Measurements from ENCODE around the gene GREB1.

GREB1 gene

GRCh38 chr2:11617984-11618707 lies 84.3 kb downstream of the GREB1 start (continued):
- TF ChIP-seq, protein P1, sequence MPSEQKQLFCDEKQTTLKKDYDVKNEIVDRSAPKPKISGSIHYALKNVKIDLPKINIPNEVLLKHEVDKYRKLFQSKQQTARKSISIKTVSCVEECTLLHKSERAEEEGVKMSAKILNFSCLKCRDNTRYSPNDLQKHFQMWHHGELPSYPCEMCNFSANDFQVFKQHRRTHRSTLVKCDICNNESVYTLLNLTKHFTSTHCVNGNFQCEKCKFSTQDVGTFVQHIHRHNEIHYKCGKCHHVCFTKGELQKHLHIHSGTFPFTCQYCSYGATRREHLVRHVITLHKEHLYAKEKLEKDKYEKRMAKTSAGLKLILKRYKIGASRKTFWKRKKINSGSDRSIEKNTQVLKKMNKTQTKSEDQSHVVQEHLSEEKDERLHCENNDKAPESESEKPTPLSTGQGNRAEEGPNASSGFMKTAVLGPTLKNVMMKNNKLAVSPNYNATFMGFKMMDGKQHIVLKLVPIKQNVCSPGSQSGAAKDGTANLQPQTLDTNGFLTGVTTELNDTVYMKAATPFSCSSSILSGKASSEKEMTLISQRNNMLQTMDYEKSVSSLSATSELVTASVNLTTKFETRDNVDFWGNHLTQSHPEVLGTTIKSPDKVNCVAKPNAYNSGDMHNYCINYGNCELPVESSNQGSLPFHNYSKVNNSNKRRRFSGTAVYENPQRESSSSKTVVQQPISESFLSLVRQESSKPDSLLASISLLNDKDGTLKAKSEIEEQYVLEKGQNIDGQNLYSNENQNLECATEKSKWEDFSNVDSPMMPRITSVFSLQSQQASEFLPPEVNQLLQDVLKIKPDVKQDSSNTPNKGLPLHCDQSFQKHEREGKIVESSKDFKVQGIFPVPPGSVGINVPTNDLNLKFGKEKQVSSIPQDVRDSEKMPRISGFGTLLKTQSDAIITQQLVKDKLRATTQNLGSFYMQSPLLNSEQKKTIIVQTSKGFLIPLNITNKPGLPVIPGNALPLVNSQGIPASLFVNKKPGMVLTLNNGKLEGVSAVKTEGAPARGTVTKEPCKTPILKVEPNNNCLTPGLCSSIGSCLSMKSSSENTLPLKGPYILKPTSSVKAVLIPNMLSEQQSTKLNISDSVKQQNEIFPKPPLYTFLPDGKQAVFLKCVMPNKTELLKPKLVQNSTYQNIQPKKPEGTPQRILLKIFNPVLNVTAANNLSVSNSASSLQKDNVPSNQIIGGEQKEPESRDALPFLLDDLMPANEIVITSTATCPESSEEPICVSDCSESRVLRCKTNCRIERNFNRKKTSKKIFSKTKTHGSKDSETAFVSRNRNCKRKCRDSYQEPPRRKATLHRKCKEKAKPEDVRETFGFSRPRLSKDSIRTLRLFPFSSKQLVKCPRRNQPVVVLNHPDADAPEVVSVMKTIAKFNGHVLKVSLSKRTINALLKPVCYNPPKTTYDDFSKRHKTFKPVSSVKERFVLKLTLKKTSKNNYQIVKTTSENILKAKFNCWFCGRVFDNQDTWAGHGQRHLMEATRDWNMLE (tag by site-specific recombination; conservative IDR thresholded peaks at IDR 0.05; ENCODE audit: low read depth) = no peak
- TF ChIP-seq HOXC10 (CRISPR knock-in tag; IDR thresholded peaks at IDR 0.05) = no peak
- TF ChIP-seq, protein P2, sequence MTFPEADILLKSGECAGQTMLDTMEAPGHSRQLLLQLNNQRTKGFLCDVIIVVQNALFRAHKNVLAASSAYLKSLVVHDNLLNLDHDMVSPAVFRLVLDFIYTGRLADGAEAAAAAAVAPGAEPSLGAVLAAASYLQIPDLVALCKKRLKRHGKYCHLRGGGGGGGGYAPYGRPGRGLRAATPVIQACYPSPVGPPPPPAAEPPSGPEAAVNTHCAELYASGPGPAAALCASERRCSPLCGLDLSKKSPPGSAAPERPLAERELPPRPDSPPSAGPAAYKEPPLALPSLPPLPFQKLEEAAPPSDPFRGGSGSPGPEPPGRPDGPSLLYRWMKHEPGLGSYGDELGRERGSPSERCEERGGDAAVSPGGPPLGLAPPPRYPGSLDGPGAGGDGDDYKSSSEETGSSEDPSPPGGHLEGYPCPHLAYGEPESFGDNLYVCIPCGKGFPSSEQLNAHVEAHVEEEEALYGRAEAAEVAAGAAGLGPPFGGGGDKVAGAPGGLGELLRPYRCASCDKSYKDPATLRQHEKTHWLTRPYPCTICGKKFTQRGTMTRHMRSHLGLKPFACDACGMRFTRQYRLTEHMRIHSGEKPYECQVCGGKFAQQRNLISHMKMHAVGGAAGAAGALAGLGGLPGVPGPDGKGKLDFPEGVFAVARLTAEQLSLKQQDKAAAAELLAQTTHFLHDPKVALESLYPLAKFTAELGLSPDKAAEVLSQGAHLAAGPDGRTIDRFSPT (tag by site-specific recombination; IDR thresholded peaks at IDR 0.05) = no peak
- no peak for TF ChIP-seq ZNF433 (tag by site-specific recombination; IDR thresholded peaks at IDR 0.05; ENCODE audit: low read depth)

- CTCF ChIA-PET = no interaction called here
- H3K36me3 ChIP-seq (ENCODE audit: control insufficient read depth in 2 of 2, insufficient read depth in 1 of 2, low read length in 2 of 2) = no peaks in the 10 kb centered on the region
- POLR2A ChIA-PET = no interaction called here
- H3K4me3 ChIP-seq (ENCODE audit: low read depth, low read length) = no peak overlapping the region
- H3K9me3 ChIP-seq (ENCODE audit: control insufficient read depth, insufficient read depth, low read depth, low read length) = no peaks in the 10 kb centered on the region
- H3K27ac ChIP-seq (ENCODE audit: extremely low read depth, low read depth, low read length) = no peak overlapping the region
- no peaks in the 10 kb centered on the region for H3K4me1 ChIP-seq (ENCODE audit: control insufficient read depth, insufficient read depth, low read length)
- no peak for TF ChIP-seq KLF7 (tag by site-specific recombination; IDR thresholded peaks at IDR 0.05; ENCODE audit: borderline replicate concordance)
- no peak for TF ChIP-seq PRDM4 (tag by site-specific recombination; IDR thresholded peaks at IDR 0.05)
- TF ChIP-seq ZNF350 (tag by site-specific recombination; IDR thresholded peaks at IDR 0.05) = no peak
- TF ChIP-seq PRDM2 (tag by site-specific recombination; IDR thresholded peaks at IDR 0.05; ENCODE audit: borderline replicate concordance) = no peak
- no peak for TF ChIP-seq ZNF514 (tag by site-specific recombination; IDR thresholded peaks at IDR 0.05)
- no peak for TF ChIP-seq ZNF544 (tag by site-specific recombination; IDR thresholded peaks at IDR 0.05)
- TF ChIP-seq, protein P3, sequence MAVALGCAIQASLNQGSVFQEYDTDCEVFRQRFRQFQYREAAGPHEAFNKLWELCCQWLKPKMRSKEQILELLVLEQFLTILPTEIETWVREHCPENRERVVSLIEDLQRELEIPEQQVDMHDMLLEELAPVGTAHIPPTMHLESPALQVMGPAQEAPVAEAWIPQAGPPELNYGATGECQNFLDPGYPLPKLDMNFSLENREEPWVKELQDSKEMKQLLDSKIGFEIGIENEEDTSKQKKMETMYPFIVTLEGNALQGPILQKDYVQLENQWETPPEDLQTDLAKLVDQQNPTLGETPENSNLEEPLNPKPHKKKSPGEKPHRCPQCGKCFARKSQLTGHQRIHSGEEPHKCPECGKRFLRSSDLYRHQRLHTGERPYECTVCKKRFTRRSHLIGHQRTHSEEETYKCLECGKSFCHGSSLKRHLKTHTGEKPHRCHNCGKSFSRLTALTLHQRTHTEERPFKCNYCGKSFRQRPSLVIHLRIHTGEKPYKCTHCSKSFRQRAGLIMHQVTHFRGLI (tag by site-specific recombination; IDR thresholded peaks at IDR 0.05) = no peak
- TF ChIP-seq ZFHX2 (tag by site-specific recombination; conservative IDR thresholded peaks at IDR 0.05) = no peak
- no peak for TF ChIP-seq KLF17 (tag by site-specific recombination; IDR thresholded peaks at IDR 0.05)
- TF ChIP-seq ZNF221 (tag by site-specific recombination; IDR thresholded peaks at IDR 0.05; ENCODE audit: borderline replicate concordance) = no peak
- no peak for TF ChIP-seq ZNF175 (tag by site-specific recombination; IDR thresholded peaks at IDR 0.05)
- no peak for TF ChIP-seq ZNF211 (tag by site-specific recombination; IDR thresholded peaks at IDR 0.05; ENCODE audit: low read depth)
- no peak for TF ChIP-seq ZNF19 (tag by site-specific recombination; IDR thresholded peaks at IDR 0.05; ENCODE audit: low read depth)
Measured at GRCh38 chr2:11618708-11619062, 84.8 kb downstream of the GREB1 start.
